Measurements from ENCODE around the gene IFIT5.

Gene IFIT5

GRCh38 chr10:89466599-89467035 is 52.2 kb downstream of the IFIT5 start:
- Histone ChIP-seq H2AFZ (ENCODE audit: low read length) (no peak overlapping the region), H3K36me3 (ENCODE audit: insufficient read depth, low read length) (no peaks in the 10 kb centered on the region), H3K4me2 (ENCODE audit: low read length) (no peak overlapping the region), H3K79me2 (ENCODE audit: insufficient read depth, low read length) (no peaks in the 10 kb centered on the region), H4K20me1 (ENCODE audit: insufficient read depth, low read length) (no peaks in the 10 kb centered on the region), H3K4me3 (ENCODE audit: low read depth, low read length, poor library complexity, severe bottlenecking) (no peak overlapping the region), H3K9ac (ENCODE audit: low read length) (no peak overlapping the region), H3F3A (ENCODE audit: insufficient read depth, low read length) (no peaks in the 10 kb centered on the region), H3K9me2 (ENCODE audit: low read depth, low read length) (no peaks in the 10 kb centered on the region), H3K9me3 (ENCODE audit: low read length) (no peaks in the 10 kb centered on the region), H3K4me1 (ENCODE audit: insufficient read depth, low read length, severe bottlenecking) (no peaks in the 10 kb centered on the region), H3K27me3 (ENCODE audit: insufficient read depth, low read length) (no peaks in the 10 kb centered on the region), H3K27ac (ENCODE audit: low read depth, low read length, poor library complexity, severe bottlenecking) (no peak overlapping the region)
- TF ChIP-seq EZH2 (IDR thresholded peaks at IDR 0.05; ENCODE audit: borderline replicate concordance, low read length) (no peak), CTCF (IDR thresholded peaks at IDR 0.05; ENCODE audit: low read length) (peak; percentile 20; the same call in 1 of the 2 replicates)

- no peak overlapping the region for H3K4me2 ChIP-seq (ENCODE audit: low read length)
- H3K27me3 ChIP-seq (ENCODE audit: insufficient read depth, low read length) = no peaks in the 10 kb centered on the region
- no peaks in the 10 kb centered on the region for H3F3A ChIP-seq (ENCODE audit: insufficient read depth, low read length)
- TF ChIP-seq EZH2 (IDR thresholded peaks at IDR 0.05; ENCODE audit: borderline replicate concordance, low read length) (no peak), CTCF (IDR thresholded peaks at IDR 0.05; ENCODE audit: low read length) (no peak)
- H3K9ac ChIP-seq (ENCODE audit: low read length) = no peak overlapping the region
- H3K27ac ChIP-seq (ENCODE audit: low read depth, low read length, poor library complexity, severe bottlenecking) = no peak overlapping the region
- H3K4me1 ChIP-seq (ENCODE audit: insufficient read depth, low read length, severe bottlenecking) = no peaks in the 10 kb centered on the region
- H3K4me3 ChIP-seq (ENCODE audit: low read depth, low read length, poor library complexity, severe bottlenecking) = no peak overlapping the region
- no peaks in the 10 kb centered on the region for H3K79me2 ChIP-seq (ENCODE audit: insufficient read depth, low read length)
- no peaks in the 10 kb centered on the region for H4K20me1 ChIP-seq (ENCODE audit: insufficient read depth, low read length)
- H3K9me3 ChIP-seq (ENCODE audit: low read length) = no peaks in the 10 kb centered on the region
- H2AFZ ChIP-seq (ENCODE audit: low read length) = no peak overlapping the region
- no peaks in the 10 kb centered on the region for H3K36me3 ChIP-seq (ENCODE audit: insufficient read depth, low read length)
- no peaks in the 10 kb centered on the region for H3K9me2 ChIP-seq (ENCODE audit: low read depth, low read length)
These were observed 54.0 kb downstream of the IFIT5 start for GRCh38 chr10:89468191-89468965.

- no peaks in the 10 kb centered on the region for H3K4me1 ChIP-seq (ENCODE audit: insufficient read depth, low read length, severe bottlenecking)
- no peak overlapping the region for H2AFZ ChIP-seq (ENCODE audit: low read length)
- H3F3A ChIP-seq (ENCODE audit: insufficient read depth, low read length) = no peaks in the 10 kb centered on the region
- TF ChIP-seq EZH2 (IDR thresholded peaks at IDR 0.05; ENCODE audit: borderline replicate concordance, low read length) (no peak), CTCF (IDR thresholded peaks at IDR 0.05; ENCODE audit: low read length) (no peak)
- H3K27ac ChIP-seq (ENCODE audit: low read depth, low read length, poor library complexity, severe bottlenecking) = no peak overlapping the region
- H3K9me2 ChIP-seq (ENCODE audit: low read depth, low read length) = no peaks in the 10 kb centered on the region
- H3K79me2 ChIP-seq (ENCODE audit: insufficient read depth, low read length) = no peaks in the 10 kb centered on the region
- H3K9me3 ChIP-seq (ENCODE audit: low read length) = no peaks in the 10 kb centered on the region
- no peaks in the 10 kb centered on the region for H4K20me1 ChIP-seq (ENCODE audit: insufficient read depth, low read length)
- no peak overlapping the region for H3K9ac ChIP-seq (ENCODE audit: low read length)
- H3K36me3 ChIP-seq (ENCODE audit: insufficient read depth, low read length) = no peaks in the 10 kb centered on the region
- no peak overlapping the region for H3K4me2 ChIP-seq (ENCODE audit: low read length)
- H3K27me3 ChIP-seq (ENCODE audit: insufficient read depth, low read length) = no peaks in the 10 kb centered on the region
- no peak overlapping the region for H3K4me3 ChIP-seq (ENCODE audit: low read depth, low read length, poor library complexity, severe bottlenecking)
These were observed 55.1 kb downstream of the IFIT5 start for GRCh38 chr10:89469517-89469916.
